Testis (tissue), 3 donors: ENCODE measurements around the gene DUOX1. TPM values are rescaled to one million over a fixed set of nuclear protein-coding genes. Genes with fewer than 3 reads are reported as not detected.
"Not testable (repeated sequence)": the region's sequence is repeated elsewhere in the genome, so short reads cannot be mapped to it uniquely, and the experiment has no call there.

ENCODE experiments used
- DNase-seq: peaks from one replicate; pipeline ENCODE4 v3.0.0-alpha.2; 2019
- H3K27ac ChIP-seq, 2 donors: fragments of 200-600 bp; sonication (generic); one replicate each; pipeline ENCODE4 v1.5.1; 2019
- H3K27me3 ChIP-seq: fragments of 200-600 bp; sonication (generic); one replicate; pipeline ENCODE4 v1.5.1; 2019
- H3K36me3 ChIP-seq: fragments of 200-600 bp; sonication (generic); one replicate; pipeline ENCODE4 v1.5.1; 2017; ENCODE audit warnings: low read depth; ENCODE audit errors: missing control alignments
- H3K4me1 ChIP-seq: fragments of 200-600 bp; sonication (generic); one replicate; pipeline ENCODE4 v1.5.1; 2019
- H3K4me3 ChIP-seq, 2 donors: fragments of 200-600 bp; sonication (generic); one replicate each; pipeline ENCODE4 v1.5.1; 2017 to 2019
- H3K9me3 ChIP-seq: fragments of 200-600 bp; sonication (generic); one replicate; pipeline ENCODE4 v1.5.1; 2017
- CTCF ChIP-seq, 3 experiments: fragments of 450-650 bp in 2 of 3; fragments of 200-600 bp in 1 of 3; sonication (generic) in 1 of 3; IDR thresholded peaks; one replicate each; pipeline ENCODE4 v1.5.1; 2016 to 2019; ENCODE audit warnings: antibody characterized with exemption in 3 of 3, mild to moderate bottlenecking in 2 of 3, moderate library complexity in 1 of 3
- POLR2A ChIP-seq: fragments of 450-650 bp; IDR thresholded peaks from one replicate; pipeline ENCODE4 v1.6.1; 2017; ENCODE audit warnings: antibody characterized with exemption, mild to moderate bottlenecking, moderate library complexity
- WGBS, 2 donors: methylation state at CpG; one replicate each; pipeline ENCODE4 v1.1.5; 2018; 5-methylcytosine and 5-hydroxymethylcytosine counted together
- intact Hi-C: fragments of 100-400 bp; cut with DNase I; formaldehyde crosslinking; loops from one replicate; pipeline ENCODE4 v1.15.1; 2023; ENCODE audit warnings: low total_unique reads
- polyA plus RNA-seq: library from polyadenylated mRNA; stranded (reverse); fragments of 350-450 nt; fragmentation: Illumina TruSeq; extraction: RNeasy Lipid Tissue Mini Kit (QIAGEN cat#74804); gene quantifications from one replicate; pipeline ENCODE4 v1.2.3, GENCODE V29; 2014; ENCODE audit warnings: low read depth, low replicate concordance; ENCODE audit not compliant: insufficient read depth
- total RNA-seq, 2 donors: library from RNA; depleted of rRNA; stranded (reverse); fragments of >200 nt; gene quantifications; one replicate each; pipeline ENCODE4 v1.2.3, GENCODE V29; 2016

Gene DUOX1
- total and polyA plus RNA-seq, 3 donors from 2014 or later = 2.8 to 5.7 (median 5.3) TPM

- Histone ChIP-seq H3K4me3 (no peak overlapping the region), H3K27ac (no peak overlapping the region), H3K4me1 (no peaks in the 10 kb centered on the region), H3K36me3 (no peaks in the 10 kb centered on the region), H3K9me3 (no peaks in the 10 kb centered on the region), H3K27me3 (no peaks in the 10 kb centered on the region)
- WGBS, 2 donors = 71 to 79% methylated on average over 7 of the region's 7 CpGs
- no peak for TF ChIP-seq CTCF (IDR thresholded peaks at IDR 0.05)
- TF ChIP-seq POLR2A = no peak
- no peak for DNase-seq
- intact Hi-C loops = no loop called here
Measured at GRCh38 chr15:45100884-45101625, 28.7 kb upstream of the DUOX1 start.

DNA sequence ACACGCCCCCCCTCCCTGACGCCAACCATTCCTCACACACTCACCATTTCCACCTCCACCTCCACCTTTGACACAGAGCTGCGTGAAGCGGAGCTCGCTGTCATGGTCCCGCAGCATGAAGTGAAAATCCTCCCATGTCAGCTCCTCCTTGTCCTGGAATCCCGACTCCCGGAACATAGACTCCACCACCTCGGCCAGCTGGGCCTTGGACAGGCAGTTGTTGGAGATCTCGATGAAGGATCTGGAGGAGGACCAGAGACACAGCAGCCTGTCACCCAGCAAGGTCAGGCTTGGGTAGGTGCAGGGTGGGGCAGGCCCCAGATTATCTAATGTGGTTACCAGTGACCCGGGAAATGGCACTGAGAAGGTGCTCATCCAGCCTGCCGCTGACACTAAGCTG, 28.0 kb upstream of the DUOX1 start:
- no peaks in the 10 kb centered on the region for H3K27me3 ChIP-seq
- no peaks in the 10 kb centered on the region for H3K4me1 ChIP-seq
- H3K9me3 ChIP-seq = no peaks in the 10 kb centered on the region
- H3K27ac ChIP-seq = no peak overlapping the region
- intact Hi-C loops = no loop called here
- 89 to 93% methylated on average over 9 to 12 of the region's 12 CpGs for WGBS, 2 donors
- no peaks in the 10 kb centered on the region for H3K36me3 ChIP-seq
- no peak for TF ChIP-seq CTCF (IDR thresholded peaks at IDR 0.05)
- H3K4me3 ChIP-seq = no peak overlapping the region
- no peak for DNase-seq

- no peaks in the 10 kb centered on the region for H3K9me3 ChIP-seq
- no peaks in the 10 kb centered on the region for H3K36me3 ChIP-seq
- 91 to 92% methylated on average over 5 to 6 of the region's 6 CpGs for WGBS, 2 donors
- no peaks in the 10 kb centered on the region for H3K27me3 ChIP-seq
- no peaks in the 10 kb centered on the region for H3K4me1 ChIP-seq
- TF ChIP-seq POLR2A (no peak), CTCF (IDR thresholded peaks at IDR 0.05) (no peak)
- no peak for DNase-seq
- H3K4me3 ChIP-seq = no peak overlapping the region
- intact Hi-C loops = no loop called here
- no peak overlapping the region for H3K27ac ChIP-seq
Measured at GRCh38 chr15:45102226-45102625, 27.6 kb upstream of the DUOX1 start.

DNA sequence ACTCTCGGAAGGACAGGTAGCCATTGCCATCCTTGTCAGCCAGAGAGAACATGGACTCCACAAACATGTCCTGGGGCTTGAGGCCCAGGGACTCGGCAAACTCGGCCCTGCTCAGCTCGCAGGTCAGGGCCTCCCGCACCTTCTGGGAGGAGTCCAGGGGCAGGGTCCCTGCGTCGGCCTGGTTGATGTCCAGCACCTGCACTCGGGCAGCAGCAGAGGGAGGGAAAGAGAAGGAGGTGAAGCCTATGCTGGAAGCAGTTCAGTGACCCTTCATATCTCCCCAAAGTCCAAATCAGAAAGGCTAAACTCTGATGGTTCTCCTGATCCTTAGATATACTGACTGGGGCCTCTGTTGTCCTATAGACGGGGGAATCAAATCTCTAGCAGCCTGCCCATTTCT, 25.6 kb upstream of the DUOX1 start:
- H3K9me3 ChIP-seq, intact Hi-C loops, H3K27ac ChIP-seq, H3K4me1 ChIP-seq, H3K27me3 ChIP-seq, H3K36me3 ChIP-seq, H3K4me3 ChIP-seq, DNase-seq: not testable (repeated sequence)
- WGBS, 2 donors = 86 to 88% methylated on average over 5 to 9 of the region's 9 CpGs

DNA sequence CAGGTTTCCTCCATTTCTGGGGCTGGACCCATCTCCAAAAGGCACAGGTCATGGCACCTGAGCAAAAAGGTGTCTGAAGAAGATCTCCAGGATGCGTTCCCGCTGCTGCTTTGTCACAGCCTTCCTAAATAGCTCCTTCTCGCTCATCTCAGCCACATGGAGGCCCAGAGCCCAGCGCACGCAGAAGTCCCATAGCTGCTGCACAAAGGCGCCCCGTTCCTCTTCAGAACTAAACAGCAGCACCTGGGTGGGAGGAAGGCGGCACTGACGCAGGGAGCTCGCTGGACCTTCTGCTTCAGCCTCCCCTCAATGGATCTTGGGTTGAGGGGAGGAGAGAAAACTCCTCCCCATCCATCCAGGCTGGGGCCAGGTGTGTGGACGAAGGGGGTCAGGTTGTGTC, 24.2 kb upstream of the DUOX1 start:
- H3K27ac ChIP-seq = no peak overlapping the region
- no peaks in the 10 kb centered on the region for H3K9me3 ChIP-seq
- H3K36me3 ChIP-seq = no peaks in the 10 kb centered on the region
- TF ChIP-seq CTCF (IDR thresholded peaks at IDR 0.05) (no peak), POLR2A (no peak)
- WGBS, 2 donors = 92 to 96% methylated on average over 4 to 11 of the region's 11 CpGs
- intact Hi-C loops = no loop called here
- DNase-seq = no peak
- no peaks in the 10 kb centered on the region for H3K27me3 ChIP-seq
- H3K4me1 ChIP-seq = no peaks in the 10 kb centered on the region
- no peak overlapping the region for H3K4me3 ChIP-seq
